ENCODE measurements around the gene TRANK1.

DNA sequence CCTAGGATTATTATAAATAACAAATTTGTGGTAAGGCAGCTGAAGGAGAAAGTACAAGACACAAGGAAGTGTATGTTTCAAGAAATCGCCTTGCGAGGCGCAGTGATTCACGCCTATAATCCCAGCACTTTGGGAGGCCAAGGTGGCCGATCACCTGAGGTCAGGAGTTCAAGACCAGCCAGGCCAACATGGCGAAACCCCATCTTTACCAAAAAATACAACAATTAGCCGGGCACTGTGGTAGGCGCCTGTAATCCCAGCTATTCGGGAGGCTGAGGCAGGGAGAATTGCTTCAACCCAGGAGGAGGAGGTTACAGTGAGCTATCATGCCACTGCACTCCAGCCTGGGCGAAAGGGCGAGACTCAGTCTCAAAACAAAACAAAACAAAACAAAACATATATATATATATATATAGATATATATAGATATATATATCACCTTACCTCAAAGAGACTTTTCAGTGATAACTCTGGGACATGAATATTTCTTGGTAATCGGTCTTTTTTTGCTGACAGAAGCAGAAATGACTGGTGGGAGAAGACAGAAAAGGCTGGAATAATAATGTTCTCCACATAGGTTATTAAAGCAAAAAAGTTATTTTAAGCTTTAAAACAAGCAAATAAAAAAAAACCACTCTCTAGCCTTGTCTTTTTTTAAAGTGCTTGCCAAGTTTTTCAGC is 52.3 kb downstream of the TRANK1 start:
- TF ChIP-seq, protein P1, sequence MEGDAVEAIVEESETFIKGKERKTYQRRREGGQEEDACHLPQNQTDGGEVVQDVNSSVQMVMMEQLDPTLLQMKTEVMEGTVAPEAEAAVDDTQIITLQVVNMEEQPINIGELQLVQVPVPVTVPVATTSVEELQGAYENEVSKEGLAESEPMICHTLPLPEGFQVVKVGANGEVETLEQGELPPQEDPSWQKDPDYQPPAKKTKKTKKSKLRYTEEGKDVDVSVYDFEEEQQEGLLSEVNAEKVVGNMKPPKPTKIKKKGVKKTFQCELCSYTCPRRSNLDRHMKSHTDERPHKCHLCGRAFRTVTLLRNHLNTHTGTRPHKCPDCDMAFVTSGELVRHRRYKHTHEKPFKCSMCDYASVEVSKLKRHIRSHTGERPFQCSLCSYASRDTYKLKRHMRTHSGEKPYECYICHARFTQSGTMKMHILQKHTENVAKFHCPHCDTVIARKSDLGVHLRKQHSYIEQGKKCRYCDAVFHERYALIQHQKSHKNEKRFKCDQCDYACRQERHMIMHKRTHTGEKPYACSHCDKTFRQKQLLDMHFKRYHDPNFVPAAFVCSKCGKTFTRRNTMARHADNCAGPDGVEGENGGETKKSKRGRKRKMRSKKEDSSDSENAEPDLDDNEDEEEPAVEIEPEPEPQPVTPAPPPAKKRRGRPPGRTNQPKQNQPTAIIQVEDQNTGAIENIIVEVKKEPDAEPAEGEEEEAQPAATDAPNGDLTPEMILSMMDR (IDR thresholded peaks at IDR 0.05; ENCODE audit: insufficient read depth, low read length), result no peak
- TF ChIP-seq, protein P2, sequence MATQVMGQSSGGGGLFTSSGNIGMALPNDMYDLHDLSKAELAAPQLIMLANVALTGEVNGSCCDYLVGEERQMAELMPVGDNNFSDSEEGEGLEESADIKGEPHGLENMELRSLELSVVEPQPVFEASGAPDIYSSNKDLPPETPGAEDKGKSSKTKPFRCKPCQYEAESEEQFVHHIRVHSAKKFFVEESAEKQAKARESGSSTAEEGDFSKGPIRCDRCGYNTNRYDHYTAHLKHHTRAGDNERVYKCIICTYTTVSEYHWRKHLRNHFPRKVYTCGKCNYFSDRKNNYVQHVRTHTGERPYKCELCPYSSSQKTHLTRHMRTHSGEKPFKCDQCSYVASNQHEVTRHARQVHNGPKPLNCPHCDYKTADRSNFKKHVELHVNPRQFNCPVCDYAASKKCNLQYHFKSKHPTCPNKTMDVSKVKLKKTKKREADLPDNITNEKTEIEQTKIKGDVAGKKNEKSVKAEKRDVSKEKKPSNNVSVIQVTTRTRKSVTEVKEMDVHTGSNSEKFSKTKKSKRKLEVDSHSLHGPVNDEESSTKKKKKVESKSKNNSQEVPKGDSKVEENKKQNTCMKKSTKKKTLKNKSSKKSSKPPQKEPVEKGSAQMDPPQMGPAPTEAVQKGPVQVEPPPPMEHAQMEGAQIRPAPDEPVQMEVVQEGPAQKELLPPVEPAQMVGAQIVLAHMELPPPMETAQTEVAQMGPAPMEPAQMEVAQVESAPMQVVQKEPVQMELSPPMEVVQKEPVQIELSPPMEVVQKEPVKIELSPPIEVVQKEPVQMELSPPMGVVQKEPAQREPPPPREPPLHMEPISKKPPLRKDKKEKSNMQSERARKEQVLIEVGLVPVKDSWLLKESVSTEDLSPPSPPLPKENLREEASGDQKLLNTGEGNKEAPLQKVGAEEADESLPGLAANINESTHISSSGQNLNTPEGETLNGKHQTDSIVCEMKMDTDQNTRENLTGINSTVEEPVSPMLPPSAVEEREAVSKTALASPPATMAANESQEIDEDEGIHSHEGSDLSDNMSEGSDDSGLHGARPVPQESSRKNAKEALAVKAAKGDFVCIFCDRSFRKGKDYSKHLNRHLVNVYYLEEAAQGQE (IDR thresholded peaks at IDR 0.05; ENCODE audit: insufficient replicate concordance, low read depth), result no peak
- no peak for TF ChIP-seq GABPA (IDR thresholded peaks at IDR 0.05; ENCODE audit: low read depth)
